ENCODE results near the gene ANO7.

ANO7 gene

GRCh38 chr2:241249654-241250053 is 61.2 kb downstream of the ANO7 start:
- no peak for DNase-seq (ENCODE audit: low spot score)

- DNase-seq (ENCODE audit: low spot score), result no peak
These were observed 64.5 kb downstream of the ANO7 start for GRCh38 chr2:241252778-241253475.

GRCh38 chr2:241254904-241255351 is 66.5 kb downstream of the ANO7 start:
- DNase-seq (ENCODE audit: low spot score), result no peak

DNA sequence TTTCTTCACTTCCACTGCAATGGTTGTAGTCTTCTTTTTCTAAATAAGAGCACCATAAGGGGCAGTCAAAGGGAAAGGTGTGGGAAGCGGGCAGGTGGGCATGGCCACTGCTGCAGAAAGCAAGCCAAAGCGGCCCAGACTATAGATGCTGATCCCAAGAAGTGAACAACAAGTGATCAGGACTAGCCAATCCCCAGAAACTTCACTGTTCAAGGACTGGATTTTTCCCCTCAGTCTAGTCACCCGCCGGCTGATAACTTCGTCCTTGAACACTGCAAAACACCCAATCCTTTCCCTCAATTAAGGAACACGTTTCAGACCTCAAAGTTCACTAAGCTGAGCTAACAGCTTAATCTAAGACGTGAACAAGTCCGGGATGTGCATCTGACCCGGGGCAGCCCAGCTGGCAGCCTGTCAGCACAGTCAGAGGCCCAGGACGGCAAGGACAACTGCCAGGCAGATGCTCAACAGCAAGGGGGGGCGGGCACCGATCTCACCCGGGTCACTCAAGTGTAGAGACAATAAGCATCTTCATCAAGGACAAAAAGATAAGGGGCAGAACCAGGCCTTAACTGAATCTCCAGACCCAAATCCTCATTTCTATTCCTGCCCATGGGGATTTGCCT is 67.2 kb downstream of the ANO7 start:
- DNase-seq (ENCODE audit: low spot score), result no peak

DNA sequence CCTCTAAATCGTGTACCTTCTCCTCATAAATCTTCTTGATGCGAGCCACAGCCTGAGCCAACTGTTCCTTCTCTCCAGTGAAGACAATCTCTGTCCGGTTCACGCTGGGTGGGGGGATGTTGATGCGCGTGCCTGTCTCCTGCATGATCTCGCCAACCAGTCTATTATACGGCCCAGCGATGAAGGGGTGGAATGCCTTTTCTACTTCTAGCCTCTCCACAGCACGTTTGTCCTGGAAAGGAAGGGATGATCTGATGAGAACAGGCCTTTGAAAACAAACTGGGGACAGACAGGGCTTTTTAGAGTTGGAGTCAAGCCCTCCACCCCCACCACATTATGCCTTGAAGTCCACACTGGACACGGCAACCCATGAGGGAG is 67.7 kb downstream of the ANO7 start:
- DNase-seq (ENCODE audit: low spot score), result no peak

DNA sequence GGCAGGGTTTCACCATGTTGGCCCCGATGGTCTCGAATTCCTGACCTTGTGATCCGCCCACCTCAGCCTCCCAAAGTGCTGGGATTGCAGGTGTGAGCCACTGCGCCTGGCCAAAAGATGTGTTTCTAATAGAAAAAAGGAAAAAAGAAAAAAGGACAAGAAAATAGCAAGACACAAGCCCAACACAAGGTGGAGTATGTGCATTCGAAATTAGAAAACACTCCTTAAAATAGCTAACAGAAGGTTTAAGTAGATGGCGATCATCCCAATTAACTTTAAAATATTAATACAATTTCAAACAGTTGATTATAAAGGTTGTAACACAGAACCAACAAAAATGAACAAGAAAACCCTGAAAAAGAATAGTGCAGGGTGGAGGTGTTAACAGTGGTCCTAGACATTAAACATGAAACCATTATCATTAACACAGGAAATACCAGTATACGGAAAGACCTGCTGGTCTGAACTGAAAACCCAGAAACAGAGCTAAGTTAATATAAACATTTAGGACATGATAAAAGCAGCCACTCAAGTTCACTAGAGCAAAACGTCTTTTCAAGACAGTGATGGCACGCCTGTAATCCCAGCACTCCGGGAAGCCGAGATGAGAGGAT is 69.0 kb downstream of the ANO7 start:
- no peak for DNase-seq (ENCODE audit: low spot score)

DNA sequence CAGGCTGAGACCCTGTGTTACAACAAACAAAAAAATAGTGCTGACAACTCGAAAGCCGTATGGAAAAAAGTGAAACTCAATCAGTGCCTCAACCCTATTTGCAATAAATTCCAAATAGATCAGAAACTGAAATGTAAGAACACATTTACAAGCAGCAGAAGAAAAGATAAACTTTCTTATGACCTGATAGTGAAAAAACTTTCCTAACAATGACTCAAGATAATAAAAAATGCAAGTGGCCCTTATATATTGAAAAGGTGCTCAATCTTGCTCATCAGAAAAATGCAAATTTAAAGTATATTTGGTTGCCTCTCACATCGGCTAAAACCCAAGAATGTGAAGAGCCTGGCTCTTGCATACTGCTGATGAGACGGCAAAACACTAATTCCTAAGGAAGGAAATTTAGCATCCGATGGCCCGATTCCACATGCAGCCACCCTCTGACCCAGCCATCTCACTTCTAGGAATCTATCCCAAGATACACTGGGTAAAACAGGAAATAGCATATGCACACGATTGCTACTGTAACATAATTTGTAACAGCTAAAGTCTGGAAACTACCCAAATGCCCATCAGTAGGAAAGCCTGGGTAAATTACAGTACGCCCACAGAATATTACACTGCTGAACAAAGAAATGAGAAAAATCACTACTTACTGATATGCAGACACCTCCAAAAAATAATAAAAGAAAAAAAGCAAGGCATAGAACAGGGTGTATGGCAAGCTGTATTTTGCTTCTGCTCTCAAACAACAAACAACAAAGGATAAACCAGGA is 70.2 kb downstream of the ANO7 start:
- no peak for DNase-seq (ENCODE audit: low spot score)

GRCh38 chr2:241260911-241261310 is 72.4 kb downstream of the ANO7 start:
- no peak for DNase-seq (ENCODE audit: low spot score)

DNA sequence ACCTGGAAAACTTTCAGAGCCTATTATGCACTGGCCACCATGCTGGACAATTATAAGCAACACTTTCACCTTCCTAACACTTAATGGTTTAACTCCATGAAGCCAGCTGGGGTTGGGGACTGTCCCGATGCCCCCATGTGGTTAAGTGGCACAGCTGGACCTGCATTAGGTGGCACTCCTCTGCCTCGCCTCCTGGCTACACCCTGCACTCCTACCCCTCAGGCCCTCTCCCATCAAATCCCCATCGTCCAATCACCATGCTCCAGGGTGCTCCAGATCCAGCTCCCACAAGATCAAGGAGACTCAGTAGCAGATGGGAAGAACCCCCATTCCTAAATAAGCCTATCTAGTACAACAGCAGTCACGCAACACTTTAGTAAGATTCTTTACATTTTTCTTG is 73.2 kb downstream of the ANO7 start:
- no peak for DNase-seq (ENCODE audit: low spot score)

DNA sequence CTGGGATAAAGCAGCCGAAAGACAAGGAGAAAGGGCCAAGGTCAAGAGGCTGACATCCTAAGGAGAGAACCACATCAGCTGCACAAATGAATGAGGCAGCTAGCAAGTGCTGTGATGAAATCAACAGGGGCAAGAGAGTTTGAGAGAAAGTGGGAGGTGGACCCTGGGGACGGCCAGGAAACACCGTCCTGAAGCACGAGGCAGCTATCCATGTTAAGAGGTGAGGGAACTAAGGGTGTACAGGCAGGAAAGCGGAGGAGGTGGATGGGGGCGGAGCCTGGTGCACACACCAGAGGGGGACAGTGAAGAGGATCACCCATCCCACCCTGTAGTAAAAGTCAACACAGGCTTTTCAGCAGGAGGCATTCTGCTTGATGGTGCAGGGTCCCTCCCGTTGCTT is 74.6 kb downstream of the ANO7 start:
- no peak for DNase-seq (ENCODE audit: low spot score)

DNA sequence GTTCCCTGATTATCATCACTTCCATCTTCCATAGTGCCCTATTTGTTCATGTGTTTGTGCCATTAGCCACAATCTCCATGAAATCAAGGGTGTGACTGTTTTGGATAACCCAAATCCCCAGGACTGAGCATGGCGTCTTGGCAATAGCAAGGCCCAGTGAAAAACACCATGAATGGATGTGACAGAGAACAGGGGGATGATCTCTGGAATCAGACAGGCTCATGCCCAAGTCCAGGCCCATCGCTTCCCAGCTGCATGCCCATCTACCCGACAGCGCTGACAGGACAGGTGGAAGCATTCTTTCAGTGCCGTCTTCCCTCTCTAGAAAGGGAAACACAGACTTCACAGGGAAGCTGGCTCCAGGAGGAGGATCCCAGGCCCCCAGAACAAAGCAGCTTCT is 77.0 kb downstream of the ANO7 start:
- no peak for DNase-seq (ENCODE audit: low spot score)

GRCh38 chr2:241267249-241268067 is 79.0 kb downstream of the ANO7 start:
- no peak for DNase-seq (ENCODE audit: low spot score)

DNA sequence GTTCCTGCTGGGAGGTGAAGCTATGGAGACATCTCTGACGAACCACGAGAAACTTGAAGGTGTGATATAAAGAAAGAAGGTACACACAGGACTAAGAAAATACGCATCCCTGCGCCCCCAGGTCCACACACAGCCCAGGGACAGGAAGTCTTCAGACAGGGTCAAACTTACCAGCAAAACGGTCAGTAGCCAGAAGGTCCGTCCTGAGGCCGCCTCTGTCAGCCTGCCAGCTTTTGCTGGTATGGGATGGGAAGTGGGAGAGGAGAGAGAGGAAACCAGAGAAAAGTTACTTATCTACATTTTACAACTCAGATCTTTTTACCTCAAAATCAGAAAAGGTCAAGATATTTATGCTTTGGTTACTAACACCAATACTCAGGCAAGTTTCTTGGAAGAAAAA is 79.8 kb downstream of the ANO7 start:
- DNase-seq (ENCODE audit: low spot score), result no peak

DNA sequence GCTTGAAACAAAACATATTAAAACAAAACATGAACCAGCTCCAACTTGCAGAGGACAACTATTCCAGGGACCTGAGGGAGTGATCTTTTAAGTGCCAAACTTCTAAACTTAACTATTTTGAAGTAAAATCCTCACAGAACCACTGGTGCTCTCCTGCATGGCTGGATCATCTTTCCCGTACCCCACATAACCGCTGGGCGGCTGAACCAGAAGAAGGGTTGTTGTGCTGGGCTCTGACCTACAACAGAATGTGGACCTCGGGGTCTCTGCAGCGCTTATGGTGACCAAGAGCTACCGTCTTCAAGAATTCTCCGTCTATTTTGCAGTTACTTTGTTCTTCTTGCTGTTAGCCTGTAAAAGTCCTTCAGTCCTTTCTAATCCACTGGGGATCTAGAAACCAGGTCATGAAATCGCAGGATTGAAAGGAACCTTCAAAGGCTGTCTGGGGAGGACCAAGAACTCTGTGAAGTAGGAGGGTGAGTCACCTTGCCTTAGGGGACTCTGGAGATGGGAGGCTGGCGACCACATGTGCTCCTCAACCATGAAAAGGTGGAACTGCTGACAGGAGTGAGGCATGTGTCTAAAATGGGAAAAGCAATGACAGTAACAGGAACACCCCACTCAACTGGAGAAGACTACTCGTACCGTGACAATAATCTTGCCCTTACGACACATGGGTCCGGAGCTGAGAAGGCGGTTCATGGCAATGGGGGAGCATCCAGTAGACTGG is 80.4 kb downstream of the ANO7 start:
- no peak for DNase-seq (ENCODE audit: low spot score)

GRCh38 chr2:241269707-241270520 is 81.4 kb downstream of the ANO7 start:
- DNase-seq (ENCODE audit: low spot score), result no peak

- no peak for DNase-seq (ENCODE audit: low spot score)
These were observed 82.1 kb downstream of the ANO7 start for GRCh38 chr2:241270531-241270930.

DNA sequence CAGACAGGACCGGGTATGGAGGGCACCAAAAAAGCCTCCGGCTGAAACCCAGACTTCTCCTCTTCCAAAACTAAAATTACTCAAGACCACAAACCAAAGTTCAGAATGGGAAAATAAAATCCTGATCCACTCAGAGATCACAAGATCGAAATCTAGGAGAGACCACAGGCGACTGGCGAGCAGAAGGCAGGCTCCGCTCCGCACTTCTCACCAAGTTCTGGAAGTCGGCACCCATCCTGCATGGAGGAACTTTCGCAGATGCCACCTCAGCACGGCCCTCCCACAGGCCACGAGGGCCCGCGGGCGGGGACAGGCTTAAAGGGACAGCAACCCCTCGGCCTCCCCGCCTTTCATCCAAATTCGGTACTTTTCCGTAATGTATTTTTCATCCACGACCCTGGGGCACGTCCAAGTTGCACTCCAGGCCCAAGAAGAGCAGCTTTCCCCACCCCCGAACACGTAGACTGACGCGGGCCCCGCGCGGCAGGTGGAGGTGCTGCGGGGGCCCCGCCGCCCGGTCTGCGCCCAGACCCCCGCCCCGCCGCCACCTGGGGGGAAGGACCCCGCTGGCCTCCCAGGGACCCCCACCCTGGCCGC is 83.3 kb downstream of the ANO7 start:
- DNase-seq (ENCODE audit: low spot score), result peak; percentile 46

DNA sequence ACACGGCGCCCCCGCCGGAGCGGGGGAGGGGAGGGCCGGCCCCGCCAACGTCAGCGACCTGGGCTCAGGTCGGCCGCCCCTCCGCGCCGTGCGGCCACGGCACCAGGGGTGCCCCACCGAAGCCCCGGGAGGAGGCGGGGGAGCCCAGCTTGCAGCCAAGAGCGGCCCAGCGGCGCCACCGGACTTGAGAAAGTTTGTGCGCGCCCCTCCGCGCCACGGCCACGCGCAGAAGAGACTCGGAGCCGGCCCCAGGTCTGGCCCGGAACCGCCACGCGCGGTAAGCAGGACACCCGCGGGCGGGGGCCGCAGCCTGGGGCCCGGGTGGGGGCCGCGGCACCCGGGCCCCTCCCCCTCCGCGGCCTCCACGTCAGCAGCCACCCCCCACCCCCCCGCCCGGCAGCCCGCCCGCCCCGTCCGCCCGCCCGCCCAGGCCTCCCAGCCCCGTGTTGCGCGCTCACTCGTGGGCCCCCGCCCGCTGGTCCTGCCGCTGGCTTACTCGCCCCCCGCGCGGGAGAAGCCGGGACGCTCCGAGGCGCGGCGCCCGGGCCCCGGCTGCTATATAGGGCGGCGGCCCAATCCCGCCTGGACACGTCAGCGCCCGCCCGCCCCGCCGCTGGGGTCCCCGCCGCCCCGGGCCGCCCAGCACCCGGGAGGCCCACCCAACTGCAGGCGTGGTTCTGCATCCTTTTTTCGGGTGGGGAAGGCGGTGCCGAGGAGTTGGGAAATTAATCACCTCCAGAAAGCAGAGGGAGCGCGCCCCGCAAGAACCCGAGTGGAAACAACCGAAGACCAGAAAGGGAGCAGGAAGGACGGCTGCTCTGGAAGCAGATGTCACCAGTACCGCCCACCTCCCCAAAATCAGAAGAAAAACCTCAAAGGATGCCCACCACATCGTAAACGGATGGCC is 84.1 kb downstream of the ANO7 start:
- DNase-seq (ENCODE audit: low spot score), result peak; percentile 47
